Caco-2 (cell line): ENCODE measurements around the gene FHL1. TPM values are rescaled to one million over a fixed set of nuclear protein-coding genes. Genes with fewer than 3 reads are reported as not detected.
A peak's percentile ranks its signal among the peaks of the same experiment; 100 is the strongest.

ENCODE experiments used
- BruUV-seq: library from RNA; stranded (reverse); fragments of 400-500 nt; replicated peaks from 2 replicates; lab custom pipeline; 2021; lab: Mats Ljungman, UMichigan
- CTCF ChIA-PET: fragments of 300-600 bp; sonication (Branson Sonifier 250); formaldehyde crosslinking; loops from one replicate; lab custom pipeline; 2022; ENCODE audit warnings: antibody characterized with exemption; lab: Charles Lee
- POLR2A ChIA-PET: fragments of 300-600 bp; sonication (Branson Sonifier 250); formaldehyde crosslinking; loops from one replicate; lab custom pipeline; 2022; ENCODE audit warnings: antibody characterized with exemption; lab: Charles Lee
- DNase-seq, 2 experiments: peaks; one replicate each; pipeline versions ENCODE4 v3.0.0 to v3.0.0-alpha.2; 2020 to 2022
- H3K27me3 ChIP-seq: replicated peaks from 2 replicates; pipeline ENCODE4 v1.6.0; 2011; ENCODE audit warnings: low read length; ENCODE audit not compliant: control insufficient read depth, insufficient read depth
- H3K36me3 ChIP-seq: 2 replicates; pipeline ENCODE4 v1.5.1; 2011; ENCODE audit warnings: low read length; ENCODE audit not compliant: control insufficient read depth, insufficient read depth
- H3K4me1 ChIP-seq: fragments of 250-450 bp; sonication (Bioruptor Pico); 2 replicates; pipeline ENCODE4 v1.5.1; 2020; ENCODE audit warnings: mild to moderate bottlenecking
- H3K4me3 ChIP-seq: 2 replicates; pipeline ENCODE4 v1.5.1; 2011; ENCODE audit warnings: low read depth, mild to moderate bottlenecking, control low read depth, low read length
- H3K9me3 ChIP-seq: fragments of 250-450 bp; sonication (Bioruptor Pico); 2 replicates; pipeline ENCODE4 v1.5.1; 2020; ENCODE audit warnings: mild to moderate bottlenecking, moderate library complexity
- H3K27ac Mint-ChIP-seq: one replicate; pipeline ENCODE4 v1.8.0; 2022; ENCODE audit warnings: mixed read lengths; ENCODE audit not compliant: unreplicated experiment
- H3K27me3 Mint-ChIP-seq: one replicate; pipeline ENCODE4 v1.8.0; 2022; ENCODE audit warnings: mixed read lengths; ENCODE audit not compliant: insufficient read depth, unreplicated experiment
- H3K36me3 Mint-ChIP-seq: one replicate; pipeline ENCODE4 v1.8.0; 2022; ENCODE audit warnings: mild to moderate bottlenecking, mixed read lengths; ENCODE audit not compliant: insufficient read depth, unreplicated experiment
- H3K4me1 Mint-ChIP-seq: one replicate; pipeline ENCODE4 v1.8.0; 2022; ENCODE audit warnings: low read depth, mixed read lengths; ENCODE audit not compliant: unreplicated experiment
- H3K4me3 Mint-ChIP-seq: one replicate; pipeline ENCODE4 v1.8.0; 2022; ENCODE audit warnings: mild to moderate bottlenecking, moderate library complexity, mixed read lengths; ENCODE audit not compliant: unreplicated experiment
- H3K9me3 Mint-ChIP-seq: one replicate; pipeline ENCODE4 v1.8.0; 2022; ENCODE audit warnings: mixed read lengths; ENCODE audit not compliant: unreplicated experiment
- CTCF ChIP-seq, 2 experiments: fragments of 200-600 bp in 1 of 2; IDR thresholded peaks; 1 replicate in 1 of 2; 2 replicates in 1 of 2; pipeline versions ENCODE4 v1.5.1 to v1.8.0; 2011 to 2022; ENCODE audit warnings: antibody characterized with exemption in 1 of 2, control low read depth in 1 of 2, inconsistent platforms in 1 of 2, low read depth in 1 of 2, low read length in 1 of 2, mild to moderate bottlenecking in 1 of 2, moderate library complexity in 1 of 2; ENCODE audit not compliant: insufficient read depth in 1 of 2, severe bottlenecking in 1 of 2, unreplicated experiment in 1 of 2
- intact Hi-C: fragments of 100-400 bp; cut with micrococcal nuclease; formaldehyde crosslinking; loops from one replicate; pipeline ENCODE4 v1.10.0; 2022; ENCODE audit not compliant: unreplicated experiment
- total RNA-seq: library from RNA; stranded (reverse); gene quantifications from 2 replicates; pipeline ENCODE4 v1.2.3, GENCODE V29; 2022

Gene FHL1
- total RNA-seq, 1 experiment from 2014 or later = 0.16 TPM

- Mint-ChIP-seq H3K4me3 (no peak overlapping the region), H3K27ac (no peak overlapping the region), H3K9me3 (no peaks in the 10 kb centered on the region), H3K36me3 (no peaks in the 10 kb centered on the region), H3K27me3 (peaks cover 10% of the 10 kb centered on the region), H3K4me1 (no peaks in the 10 kb centered on the region)
- H3K4me1 ChIP-seq = no peaks in the 10 kb centered on the region
- no peaks in the 10 kb centered on the region for H3K36me3 ChIP-seq
- no peaks in the 10 kb centered on the region for H3K9me3 ChIP-seq
- ChIA-PET CTCF (interaction anchor here (1.4 kb wide), 1 partner anchor 40 kb away, joined by 5 read pairs; no protein-coding TSS in a partner anchor), POLR2A (no interaction called here)
- no peak for TF ChIP-seq CTCF (IDR thresholded peaks at IDR 0.05; ENCODE audit: insufficient read depth in 1 of 2, low read depth in 1 of 2, low read length in 1 of 2, severe bottlenecking in 1 of 2, unreplicated experiment in 1 of 2)
- peak in 1 of 2 experiments; percentile 24 for DNase-seq
- intact Hi-C loops = no loop called here
- H3K4me3 ChIP-seq = no peak overlapping the region
- no peaks in the 10 kb centered on the region for H3K27me3 ChIP-seq
- BruUV-seq = no TSS peak
Observed at GRCh38 chrX:136168929-136169735, 21.8 kb downstream of the FHL1 start.

GRCh38 chrX:136170139-136170800 is 22.9 kb downstream of the FHL1 start:
- Histone ChIP-seq H3K4me3 (no peak overlapping the region), H3K9me3 (no peaks in the 10 kb centered on the region), H3K4me1 (no peaks in the 10 kb centered on the region), H3K36me3 (no peaks in the 10 kb centered on the region), H3K27me3 (no peaks in the 10 kb centered on the region)
- DNase-seq = peak in 1 of 2 experiments; percentile 12
- ChIA-PET POLR2A (no interaction called here), CTCF (interaction anchor here (1.4 kb wide), 1 partner anchor 39 kb away, joined by 5 read pairs; no protein-coding TSS in a partner anchor)
- H3K4me3 Mint-ChIP-seq = no peak overlapping the region
- no peaks in the 10 kb centered on the region for H3K4me1 Mint-ChIP-seq
- no peak for TF ChIP-seq CTCF (IDR thresholded peaks at IDR 0.05; ENCODE audit: insufficient read depth in 1 of 2, low read depth in 1 of 2, low read length in 1 of 2, severe bottlenecking in 1 of 2, unreplicated experiment in 1 of 2)
- intact Hi-C loops = loop anchor here (1.0 kb wide), 3 partner anchors 30 to 98 kb away; no protein-coding TSS in a partner anchor
- no TSS peak for BruUV-seq
- no peaks in the 10 kb centered on the region for H3K9me3 Mint-ChIP-seq
- H3K36me3 Mint-ChIP-seq = no peaks in the 10 kb centered on the region
- H3K27ac Mint-ChIP-seq = no peak overlapping the region
- peaks cover 10% of the 10 kb centered on the region for H3K27me3 Mint-ChIP-seq

- no TSS peak for BruUV-seq
- ChIA-PET CTCF (no interaction called here), POLR2A (no interaction called here)
- no peaks in the 10 kb centered on the region for H3K4me1 ChIP-seq
- Mint-ChIP-seq H3K27me3 (peaks cover 8% of the 10 kb centered on the region), H3K4me3 (no peak overlapping the region), H3K9me3 (no peaks in the 10 kb centered on the region), H3K27ac (no peak overlapping the region), H3K36me3 (no peaks in the 10 kb centered on the region), H3K4me1 (no peaks in the 10 kb centered on the region)
- H3K36me3 ChIP-seq = no peaks in the 10 kb centered on the region
- intact Hi-C loops = no loop called here
- DNase-seq = no peak
- TF ChIP-seq CTCF (IDR thresholded peaks at IDR 0.05; ENCODE audit: insufficient read depth in 1 of 2, low read depth in 1 of 2, low read length in 1 of 2, severe bottlenecking in 1 of 2, unreplicated experiment in 1 of 2) = no peak
- no peaks in the 10 kb centered on the region for H3K27me3 ChIP-seq
- no peaks in the 10 kb centered on the region for H3K9me3 ChIP-seq
- H3K4me3 ChIP-seq = no peak overlapping the region
Observed at GRCh38 chrX:136171420-136171819, 24.1 kb downstream of the FHL1 start.
